Brain microvascular endothelial cell (primary cell): Measurements from ENCODE around the gene SMIM15.
A peak's percentile ranks its signal among the peaks of the same experiment; 100 is the strongest.

Experiments used
- DNase-seq: peaks from one replicate; pipeline ENCODE4 v3.0.0-alpha.2; 2020
- H3K27ac ChIP-seq: fragments of 250-450 bp; sonication (Bioruptor Pico); 2 replicates; pipeline ENCODE4 v1.5.1; 2020; ENCODE audit warnings: mild to moderate bottlenecking, moderate library complexity
- H3K27me3 ChIP-seq: fragments of 250-450 bp; sonication (Bioruptor Pico); replicated peaks from 2 replicates; pipeline ENCODE4 v1.5.1; 2020; ENCODE audit warnings: mild to moderate bottlenecking
- H3K36me3 ChIP-seq: fragments of 250-450 bp; sonication (Bioruptor Pico); replicated peaks from 2 replicates; pipeline ENCODE4 v1.5.1; 2020; ENCODE audit warnings: mild to moderate bottlenecking
- H3K4me3 ChIP-seq: 2 replicates; pipeline ENCODE4 v1.5.1; 2011; ENCODE audit warnings: low read depth, mild to moderate bottlenecking, control low read depth, low read length, moderate library complexity
- CTCF ChIP-seq: IDR thresholded peaks from 2 replicates; pipeline ENCODE4 v1.5.1; 2011; ENCODE audit warnings: low read depth, mild to moderate bottlenecking, moderate library complexity, low read length, control low read depth, inconsistent platforms; ENCODE audit errors: missing control alignments
- in situ Hi-C: cut with HindIII; loops from 2 replicates; pipeline ENCODE4 v1.10.0; 2017; ENCODE audit warnings: low sequenced_read_pairs, low pct_ligation_motif_present

Gene SMIM15

GRCh38 chr5:61168951-61169350 lies 6.7 kb upstream of the SMIM15 start:
- no peak for TF ChIP-seq CTCF
- in situ Hi-C loops, result no loop called here
- H3K36me3 ChIP-seq, result no peaks in the 10 kb centered on the region
- no peak overlapping the region for H3K27ac ChIP-seq
- H3K4me3 ChIP-seq, result no peak overlapping the region
- DNase-seq, result no peak
- no peaks in the 10 kb centered on the region for H3K27me3 ChIP-seq

GRCh38 chr5:61167382-61167781 lies 5.1 kb upstream of the SMIM15 start:
- peak; percentile 70 for TF ChIP-seq CTCF

GRCh38 chr5:61163905-61164304 lies 1.6 kb upstream of the SMIM15 start:
- in situ Hi-C loops, result no loop called here
- no peak for DNase-seq
- no peak overlapping the region for H3K27ac ChIP-seq
- no peaks in the 10 kb centered on the region for H3K27me3 ChIP-seq
- TF ChIP-seq CTCF, result no peak
- H3K4me3 ChIP-seq, result no peak overlapping the region
- peaks cover 7% of the 10 kb centered on the region for H3K36me3 ChIP-seq

More at GRCh38 chr5:61167382-61167781, 5.1 kb upstream of the SMIM15 start:
- Histone ChIP-seq H3K27ac (no peak overlapping the region), H3K4me3 (no peak overlapping the region), H3K36me3 (no peaks in the 10 kb centered on the region), H3K27me3 (no peaks in the 10 kb centered on the region)
- in situ Hi-C loops, result no loop called here
- DNase-seq, result peak; percentile 27

- no peak for DNase-seq
- in situ Hi-C loops, result no loop called here
- H3K27ac ChIP-seq, result peak overlapping the region; percentile 81
These were observed 732 bp upstream of the SMIM15 start for GRCh38 chr5:61162832-61163567.

GRCh38 chr5:61160497-61160896 lies 1.8 kb downstream of the SMIM15 start:
- Histone ChIP-seq H3K4me3 (no peak overlapping the region), H3K36me3 (peaks cover 7% of the 10 kb centered on the region), H3K27ac (no peak overlapping the region), H3K27me3 (no peaks in the 10 kb centered on the region)
- TF ChIP-seq CTCF, result no peak
- in situ Hi-C loops, result no loop called here
- DNase-seq, result no peak

More at GRCh38 chr5:61162832-61163567, 732 bp upstream of the SMIM15 start:
- Histone ChIP-seq H3K36me3 (peaks cover 7% of the 10 kb centered on the region), H3K4me3 (peak overlapping the region; percentile 91), H3K27me3 (no peaks in the 10 kb centered on the region)
- TF ChIP-seq CTCF, result no peak

- in situ Hi-C loops, result no loop called here
- H3K27ac ChIP-seq, result no peak overlapping the region
- no peak for DNase-seq
These were observed 2.4 kb downstream of the SMIM15 start for GRCh38 chr5:61159836-61160235.

More at GRCh38 chr5:61159836-61160235, 2.4 kb downstream of the SMIM15 start:
- H3K27me3 ChIP-seq, result no peaks in the 10 kb centered on the region
- no peak for TF ChIP-seq CTCF
- no peak overlapping the region for H3K4me3 ChIP-seq
- peaks cover 10% of the 10 kb centered on the region for H3K36me3 ChIP-seq
